Vagina (tissue), 2 donors: Measurements from ENCODE around the gene PRIM1. TPM values are rescaled to one million over a fixed set of nuclear protein-coding genes. Genes with fewer than 3 reads are reported as not detected.

Experiments used
- DNase-seq, 2 donors: peaks; one replicate each; pipeline ENCODE4 v3.0.0-alpha.2; 2017; ENCODE audit errors: extremely low spot score in 2 of 2
- H3K27ac ChIP-seq: fragments of 200-600 bp; sonication (generic); one replicate; pipeline ENCODE4 v1.5.1; 2019
- H3K27me3 ChIP-seq: fragments of 200-600 bp; sonication (generic); one replicate; pipeline ENCODE4 v1.5.1; 2019
- H3K36me3 ChIP-seq, 2 donors: fragments of 200-600 bp; sonication (generic); one replicate each; pipeline ENCODE4 v1.5.1; 2017 to 2019
- H3K4me1 ChIP-seq: fragments of 200-600 bp; sonication (generic); one replicate; pipeline ENCODE4 v1.5.1; 2019
- H3K4me3 ChIP-seq, 2 donors: fragments of 200-600 bp; sonication (generic); 1 replicate in 1 of 2; 2 replicates in 1 of 2; pipeline ENCODE4 v1.5.1; 2016 to 2019
- H3K9me3 ChIP-seq: fragments of 200-600 bp; sonication (generic); one replicate; pipeline ENCODE4 v1.5.1; 2019
- POLR2A ChIP-seq, 2 donors: fragments of 450-650 bp; IDR thresholded peaks; one replicate each; pipeline ENCODE4 v1.6.1; 2017; ENCODE audit warnings: antibody characterized with exemption in 2 of 2, mild to moderate bottlenecking in 2 of 2, moderate library complexity in 2 of 2
- POLR2AphosphoS5 ChIP-seq, 2 donors: sonication (generic); formaldehyde crosslinking; IDR thresholded peaks; one replicate each; pipeline ENCODE4 v1.9.0; 2017; ENCODE audit warnings: antibody characterized with exemption in 2 of 2, mild to moderate bottlenecking in 2 of 2, low read depth in 1 of 2; ENCODE audit not compliant: insufficient read depth in 1 of 2
- intact Hi-C: fragments of 100-400 bp; cut with DNase I; formaldehyde crosslinking; loops from one replicate; pipeline ENCODE4 v1.15.1; 2023
- total RNA-seq: library from RNA; depleted of rRNA; stranded (reverse); fragments of >200 nt; gene quantifications from one replicate; pipeline ENCODE4 v1.2.3, GENCODE V29; 2016
- TF ChIP-seq, protein P1 (sequence below), 3 experiments: fragments of 450-650 bp in 2 of 3; fragments of 200-600 bp in 1 of 3; sonication (generic) in 1 of 3; IDR thresholded peaks; one replicate each; pipeline ENCODE4 v1.5.1; 2017 to 2019; ENCODE audit warnings: antibody characterized with exemption in 3 of 3, mild to moderate bottlenecking in 2 of 3, moderate library complexity in 2 of 3

The PRIM1 gene
- total RNA-seq, 1 donor from 2014 or later, result 12.8 TPM

DNA sequence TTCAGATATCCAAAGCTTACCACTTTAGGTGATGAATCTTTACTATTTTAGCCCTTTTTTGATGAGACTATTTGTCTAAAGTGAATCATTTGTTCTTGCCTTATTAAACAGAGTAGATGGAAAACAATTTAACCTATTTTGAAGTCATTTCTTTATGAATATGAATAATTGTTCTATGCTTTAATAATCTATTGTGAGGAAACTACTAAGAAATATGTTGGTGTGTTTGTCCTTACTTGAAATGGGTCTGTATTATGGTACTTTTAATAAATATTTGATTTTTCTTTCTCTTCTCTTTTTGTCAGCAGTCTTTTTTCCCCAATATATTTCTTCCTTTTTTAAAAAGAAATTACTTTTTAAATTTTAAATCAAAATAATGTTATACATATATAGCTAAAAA, 35.4 kb upstream of the PRIM1 start:
- intact Hi-C loops, result no loop called here
- H3K36me3 ChIP-seq, result no peaks in the 10 kb centered on the region
- no peaks in the 10 kb centered on the region for H3K27me3 ChIP-seq
- TF ChIP-seq, protein P1, sequence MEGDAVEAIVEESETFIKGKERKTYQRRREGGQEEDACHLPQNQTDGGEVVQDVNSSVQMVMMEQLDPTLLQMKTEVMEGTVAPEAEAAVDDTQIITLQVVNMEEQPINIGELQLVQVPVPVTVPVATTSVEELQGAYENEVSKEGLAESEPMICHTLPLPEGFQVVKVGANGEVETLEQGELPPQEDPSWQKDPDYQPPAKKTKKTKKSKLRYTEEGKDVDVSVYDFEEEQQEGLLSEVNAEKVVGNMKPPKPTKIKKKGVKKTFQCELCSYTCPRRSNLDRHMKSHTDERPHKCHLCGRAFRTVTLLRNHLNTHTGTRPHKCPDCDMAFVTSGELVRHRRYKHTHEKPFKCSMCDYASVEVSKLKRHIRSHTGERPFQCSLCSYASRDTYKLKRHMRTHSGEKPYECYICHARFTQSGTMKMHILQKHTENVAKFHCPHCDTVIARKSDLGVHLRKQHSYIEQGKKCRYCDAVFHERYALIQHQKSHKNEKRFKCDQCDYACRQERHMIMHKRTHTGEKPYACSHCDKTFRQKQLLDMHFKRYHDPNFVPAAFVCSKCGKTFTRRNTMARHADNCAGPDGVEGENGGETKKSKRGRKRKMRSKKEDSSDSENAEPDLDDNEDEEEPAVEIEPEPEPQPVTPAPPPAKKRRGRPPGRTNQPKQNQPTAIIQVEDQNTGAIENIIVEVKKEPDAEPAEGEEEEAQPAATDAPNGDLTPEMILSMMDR (IDR thresholded peaks at IDR 0.05), result no peak
- TF ChIP-seq POLR2AphosphoS5 (IDR thresholded peaks at IDR 0.05; ENCODE audit: insufficient read depth in 1 of 2, low read depth in 1 of 2) (no peak), POLR2A (IDR thresholded peaks at IDR 0.05) (no peak)
- no peak for DNase-seq
- no peak overlapping the region for H3K4me3 ChIP-seq
- no peaks in the 10 kb centered on the region for H3K9me3 ChIP-seq
- H3K4me1 ChIP-seq, result no peaks in the 10 kb centered on the region
- no peak overlapping the region for H3K27ac ChIP-seq

DNA sequence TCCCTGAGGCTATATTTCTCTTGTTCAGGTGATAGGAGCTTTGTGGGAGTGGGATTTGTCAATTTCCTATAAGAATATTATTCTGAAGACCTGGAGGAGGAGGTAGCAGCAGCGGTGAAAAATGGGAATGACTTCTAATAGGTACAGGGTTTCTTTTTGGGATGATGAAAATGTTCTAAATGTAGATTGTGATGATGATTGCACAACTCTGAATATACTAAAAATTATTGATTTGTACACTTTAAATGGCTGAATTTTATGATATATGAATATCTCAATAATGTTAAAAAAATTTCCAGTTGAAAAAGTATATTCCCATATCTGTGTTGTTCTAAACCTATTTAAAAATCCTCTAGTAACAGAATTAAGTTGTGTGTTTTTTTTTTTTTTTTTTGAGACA, 33.8 kb upstream of the PRIM1 start:
- intact Hi-C loops, result no loop called here

DNA sequence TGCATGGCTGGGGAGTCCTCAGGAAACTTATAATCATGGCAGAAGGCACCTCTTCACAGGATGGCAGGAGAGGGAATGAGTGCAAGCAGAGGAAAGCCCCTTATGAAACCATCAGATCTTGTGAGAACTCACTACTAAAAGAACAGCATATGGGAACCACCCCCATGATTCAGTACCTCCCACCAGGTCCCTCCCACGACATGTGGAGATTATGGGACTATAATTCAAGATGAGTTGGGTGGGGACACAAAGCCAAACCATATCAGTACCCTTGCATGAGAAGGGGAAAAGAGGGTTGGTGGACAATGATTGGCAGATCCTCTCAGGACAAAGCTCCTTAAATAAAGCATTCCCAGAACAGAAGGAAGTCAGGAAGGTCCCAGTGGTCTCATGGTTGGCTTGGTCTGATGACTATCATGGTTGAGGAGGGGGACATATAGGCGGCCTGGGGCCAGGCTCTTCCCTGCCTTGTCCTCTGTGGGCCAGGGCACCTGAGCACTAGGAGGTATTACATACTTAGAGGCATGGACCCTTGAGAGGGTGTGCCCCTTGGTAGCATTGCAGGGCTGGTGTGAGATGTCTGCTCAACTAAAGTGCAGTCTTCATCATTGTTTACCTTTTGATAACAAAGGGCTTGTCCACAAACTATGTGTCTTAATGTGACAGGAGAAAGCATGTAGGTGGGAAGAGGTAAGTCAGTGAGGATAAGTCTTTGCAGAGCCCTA, 33.2 kb upstream of the PRIM1 start:
- intact Hi-C loops, result no loop called here
- no peaks in the 10 kb centered on the region for H3K4me1 ChIP-seq
- DNase-seq, result no peak
- no peak overlapping the region for H3K4me3 ChIP-seq
- no peaks in the 10 kb centered on the region for H3K36me3 ChIP-seq
- no peaks in the 10 kb centered on the region for H3K27me3 ChIP-seq
- H3K9me3 ChIP-seq, result no peaks in the 10 kb centered on the region
- H3K27ac ChIP-seq, result no peak overlapping the region
- TF ChIP-seq POLR2AphosphoS5 (IDR thresholded peaks at IDR 0.05; ENCODE audit: insufficient read depth in 1 of 2, low read depth in 1 of 2) (no peak), POLR2A (IDR thresholded peaks at IDR 0.05) (no peak)

More for the DNA sequence above, 33.8 kb upstream of the PRIM1 start:
- Histone ChIP-seq H3K9me3 (no peaks in the 10 kb centered on the region), H3K4me3 (no peak overlapping the region), H3K27me3 (no peaks in the 10 kb centered on the region), H3K4me1 (no peaks in the 10 kb centered on the region), H3K27ac (no peak overlapping the region), H3K36me3 (no peaks in the 10 kb centered on the region)
- DNase-seq, result no peak
- TF ChIP-seq POLR2A (IDR thresholded peaks at IDR 0.05) (no peak), POLR2AphosphoS5 (IDR thresholded peaks at IDR 0.05; ENCODE audit: insufficient read depth in 1 of 2, low read depth in 1 of 2) (no peak)
- TF ChIP-seq, protein P1 (IDR thresholded peaks at IDR 0.05), result no peak

DNA sequence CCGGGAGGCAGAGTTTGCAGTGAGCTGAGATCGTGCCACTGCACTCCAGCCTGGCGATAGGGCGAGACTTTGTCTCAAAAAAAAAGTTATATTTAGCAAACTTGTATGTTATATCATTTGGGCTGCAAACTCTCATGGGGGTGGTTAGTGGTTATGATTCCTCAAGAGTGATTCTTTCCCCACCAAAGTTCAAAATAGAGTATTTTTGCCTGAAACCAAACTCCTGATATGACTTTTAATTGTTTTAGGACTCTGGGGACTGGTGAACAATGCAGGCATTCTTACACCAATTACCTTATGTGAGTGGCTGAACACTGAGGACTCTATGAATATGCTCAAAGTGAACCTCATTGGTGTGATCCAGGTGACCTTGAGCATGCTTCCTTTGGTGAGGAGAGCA, 29.6 kb upstream of the PRIM1 start:
- no peak overlapping the region for H3K27ac ChIP-seq
- H3K9me3 ChIP-seq, result no peaks in the 10 kb centered on the region
- H3K4me3 ChIP-seq, result no peak overlapping the region
- intact Hi-C loops, result no loop called here
- no peak for DNase-seq
- H3K4me1 ChIP-seq, result no peaks in the 10 kb centered on the region
- TF ChIP-seq POLR2A (IDR thresholded peaks at IDR 0.05) (no peak), POLR2AphosphoS5 (IDR thresholded peaks at IDR 0.05; ENCODE audit: insufficient read depth in 1 of 2, low read depth in 1 of 2) (no peak)
- TF ChIP-seq, protein P1 (IDR thresholded peaks at IDR 0.05), result no peak
- no peaks in the 10 kb centered on the region for H3K27me3 ChIP-seq
- H3K36me3 ChIP-seq, result no peaks in the 10 kb centered on the region

DNA sequence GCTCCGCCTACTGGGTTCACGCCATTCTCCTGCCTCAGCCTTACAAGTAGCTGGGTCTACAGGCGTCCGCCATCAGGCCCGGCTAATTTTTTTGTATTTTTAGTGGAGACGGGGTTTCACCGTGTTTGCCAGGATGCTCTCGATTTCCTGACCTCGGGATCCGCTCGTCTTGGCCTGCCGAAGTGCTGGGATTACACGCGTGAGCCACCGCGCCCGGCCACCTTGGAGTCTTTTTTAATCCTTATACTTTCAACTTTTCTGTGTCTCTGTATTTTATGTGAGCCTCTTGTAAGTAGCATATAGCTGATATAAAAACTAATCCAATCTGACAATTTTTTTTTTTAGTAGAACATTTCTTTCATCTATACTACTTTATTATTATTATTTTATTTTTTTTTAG, 26.6 kb upstream of the PRIM1 start:
- H3K27ac ChIP-seq, result no peak overlapping the region

More for the DNA sequence above, 26.6 kb upstream of the PRIM1 start:
- no peak for DNase-seq
- intact Hi-C loops, result no loop called here
- no peak overlapping the region for H3K4me3 ChIP-seq
- no peaks in the 10 kb centered on the region for H3K27me3 ChIP-seq
- H3K36me3 ChIP-seq, result no peaks in the 10 kb centered on the region
- no peaks in the 10 kb centered on the region for H3K4me1 ChIP-seq
- TF ChIP-seq, protein P1 (IDR thresholded peaks at IDR 0.05), result no peak
- no peak for TF ChIP-seq POLR2A (IDR thresholded peaks at IDR 0.05)
- TF ChIP-seq POLR2AphosphoS5 (IDR thresholded peaks at IDR 0.05; ENCODE audit: insufficient read depth in 1 of 2, low read depth in 1 of 2), result no peak
- no peaks in the 10 kb centered on the region for H3K9me3 ChIP-seq
